IPS DF 19.7 (cell line): ENCODE results near the gene ZNF695.

Experiments
- DNase-seq: peaks from one replicate; pipeline ENCODE4 v3.0.0-alpha.2; 2013; ENCODE audit warnings: low read depth, low spot score

Gene ZNF695

GRCh38 chr1:246959944-246960693 is 47.7 kb downstream of the ZNF695 start:
- DNase-seq, result no peak

GRCh38 chr1:246954126-246954525 is 53.7 kb downstream of the ZNF695 start:
- no peak for DNase-seq

GRCh38 chr1:246951413-246951812 is 56.4 kb downstream of the ZNF695 start:
- DNase-seq, result no peak

DNA sequence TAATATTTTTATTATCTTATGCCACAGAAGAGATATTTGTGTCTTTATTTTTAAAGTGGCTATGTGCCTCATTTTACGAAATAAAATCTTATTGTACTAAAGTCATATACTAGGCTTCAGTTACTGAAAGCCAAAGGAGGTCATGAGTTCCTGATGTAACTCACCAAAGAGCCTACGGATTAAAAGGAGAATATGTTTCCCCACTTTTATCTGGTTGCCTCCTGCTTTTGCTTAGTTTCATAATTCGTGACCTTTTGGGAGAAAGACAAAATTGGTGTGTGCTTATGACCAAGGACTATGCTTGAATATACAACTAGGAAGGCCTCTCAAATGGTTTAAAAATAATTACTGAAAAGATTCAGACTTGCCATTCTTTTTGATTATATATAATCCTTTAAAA is 57.9 kb downstream of the ZNF695 start:
- DNase-seq, result no peak

DNA sequence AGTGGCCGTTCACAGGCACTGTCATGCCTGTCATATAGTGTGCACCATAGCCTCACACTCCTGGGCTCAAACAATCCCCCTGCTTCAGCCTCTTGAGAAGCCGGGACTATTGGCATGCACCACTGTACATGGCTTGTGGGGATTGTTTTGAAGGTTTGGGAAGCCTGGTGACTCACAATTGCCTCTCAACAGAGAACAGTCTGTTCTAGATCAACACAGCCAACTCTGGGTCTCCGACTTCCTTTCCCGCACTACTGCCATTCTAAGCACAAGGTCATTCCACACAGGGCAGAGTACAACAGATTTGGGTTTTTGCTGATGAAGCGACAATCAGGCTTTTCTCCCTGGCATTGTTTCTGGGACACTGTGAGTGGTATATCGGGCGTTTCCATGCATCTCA is 60.6 kb downstream of the ZNF695 start:
- no peak for DNase-seq

DNA sequence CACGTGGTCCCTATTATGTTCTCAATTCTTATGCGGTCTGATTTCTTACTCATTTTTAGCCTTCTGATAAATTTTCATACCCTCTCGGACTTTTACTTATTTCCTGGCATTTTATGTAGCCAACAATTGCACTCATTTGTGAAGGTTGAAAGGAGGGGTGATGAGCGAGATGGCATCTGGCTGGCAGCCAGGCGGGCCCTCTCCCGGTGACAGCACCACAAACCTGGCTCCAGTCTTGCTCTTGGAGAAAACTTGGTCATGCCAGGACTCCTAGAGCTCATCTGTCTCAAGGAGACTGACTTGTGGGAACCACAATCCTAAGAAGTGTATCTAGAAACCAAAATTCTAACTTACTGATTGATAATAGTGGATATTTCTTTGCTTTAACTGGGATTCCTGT is 61.5 kb downstream of the ZNF695 start:
- no peak for DNase-seq
